Stomach (tissue), 9 donors: Measurements from ENCODE around the gene BTNL9. TPM values are rescaled to one million over a fixed set of nuclear protein-coding genes. Genes with fewer than 3 reads are reported as not detected.

Source experiments
- DNase-seq, 2 donors: peaks; one replicate each; pipeline versions ENCODE4 v3.0.0 to v3.0.0-alpha.2; 2013 to 2019
- H3K27ac ChIP-seq, 5 donors: fragments of 200-600 bp in 4 of 5; sonication (generic) in 4 of 5; one replicate each; pipeline ENCODE4 v1.5.1; 2013 to 2019; ENCODE audit warnings: mild to moderate bottlenecking in 1 of 5, moderate library complexity in 1 of 5
- H3K27me3 ChIP-seq, 3 donors: fragments of 200-600 bp; sonication (generic); one replicate each; pipeline ENCODE4 v1.5.1; 2017 to 2019; ENCODE audit warnings: mixed run types in 1 of 3
- H3K36me3 ChIP-seq, 4 donors: fragments of 200-600 bp; sonication (generic); 1 replicate in 3 of 4; 2 replicates in 1 of 4; pipeline ENCODE4 v1.5.1; 2016 to 2019
- H3K4me1 ChIP-seq, 4 donors: fragments of 200-600 bp; sonication (generic); one replicate each; pipeline ENCODE4 v1.5.1; 2016 to 2019
- H3K4me3 ChIP-seq, 4 donors: fragments of 200-600 bp; sonication (generic) in 3 of 4; one replicate each; pipeline ENCODE4 v1.5.1; 2016 to 2019; ENCODE audit warnings: mild to moderate bottlenecking in 1 of 4
- H3K9me3 ChIP-seq, 4 donors: fragments of 200-600 bp; sonication (generic); one replicate each; pipeline ENCODE4 v1.5.1; 2016 to 2019
- EP300 ChIP-seq: sonication (generic); formaldehyde crosslinking; IDR thresholded peaks from one replicate; pipeline ENCODE4 v1.6.1; 2017; ENCODE audit warnings: antibody characterized with exemption
- POLR2A ChIP-seq, 4 donors: fragments of 450-650 bp; IDR thresholded peaks; one replicate each; pipeline ENCODE4 v1.6.1; 2016; ENCODE audit warnings: antibody characterized with exemption in 4 of 4, control low read depth in 2 of 4, mild to moderate bottlenecking in 1 of 4, moderate library complexity in 1 of 4
- POLR2AphosphoS5 ChIP-seq, 3 donors: sonication (generic); formaldehyde crosslinking; IDR thresholded peaks; one replicate each; pipeline ENCODE4 v1.6.1; 2016; ENCODE audit warnings: antibody characterized with exemption in 3 of 3
- WGBS, 5 donors: extraction: QIAGEN DNeasy Blood & Tissue Kit in 3 of 5; methylation state at CpG; one replicate each; pipeline versions ENCODE4 v1.1.5 to v1.1.7; 2013 to 2018; 5-methylcytosine and 5-hydroxymethylcytosine counted together
- intact Hi-C: fragments of 100-400 bp; cut with DNase I; formaldehyde crosslinking; loops from one replicate; pipeline ENCODE4 v1.15.1; 2023; ENCODE audit warnings: low total_unique reads
- polyA plus RNA-seq, 3 donors: library from polyadenylated mRNA; stranded (reverse); fragments of 200-250 nt; gene quantifications; one replicate each; pipeline ENCODE4 v1.2.3, GENCODE V29; 2013
- small RNA-seq, 4 donors: library from RNA; depleted of rRNA; stranded (forward); fragments of <200 nt; gene quantifications; one replicate each; pipeline ENCODE3, GENCODE V24; 2016
- total RNA-seq, 5 donors: library from RNA; depleted of rRNA; stranded (reverse); fragments of >200 nt; gene quantifications; one replicate each; pipeline versions ENCODE4 v1.1.0 to v1.2.3, GENCODE V29; 2014 to 2016
- TF ChIP-seq, protein P1 (sequence below), 7 experiments: fragments of 450-650 bp in 4 of 7; fragments of 200-600 bp in 3 of 7; sonication (generic) in 3 of 7; IDR thresholded peaks; one replicate each; pipeline ENCODE4 v1.5.1; 2016 to 2019; ENCODE audit warnings: antibody characterized with exemption in 7 of 7, control low read depth in 2 of 7, mild to moderate bottlenecking in 1 of 7
- donor health status: healthy with polysubstance abuse.
- donor health status: Bipolar disorder and iron deficiency.
- donor health status: healthy.

Gene BTNL9
- total and polyA plus RNA-seq, 8 donors = 3.5 to 108 (median 10.7) TPM

DNA sequence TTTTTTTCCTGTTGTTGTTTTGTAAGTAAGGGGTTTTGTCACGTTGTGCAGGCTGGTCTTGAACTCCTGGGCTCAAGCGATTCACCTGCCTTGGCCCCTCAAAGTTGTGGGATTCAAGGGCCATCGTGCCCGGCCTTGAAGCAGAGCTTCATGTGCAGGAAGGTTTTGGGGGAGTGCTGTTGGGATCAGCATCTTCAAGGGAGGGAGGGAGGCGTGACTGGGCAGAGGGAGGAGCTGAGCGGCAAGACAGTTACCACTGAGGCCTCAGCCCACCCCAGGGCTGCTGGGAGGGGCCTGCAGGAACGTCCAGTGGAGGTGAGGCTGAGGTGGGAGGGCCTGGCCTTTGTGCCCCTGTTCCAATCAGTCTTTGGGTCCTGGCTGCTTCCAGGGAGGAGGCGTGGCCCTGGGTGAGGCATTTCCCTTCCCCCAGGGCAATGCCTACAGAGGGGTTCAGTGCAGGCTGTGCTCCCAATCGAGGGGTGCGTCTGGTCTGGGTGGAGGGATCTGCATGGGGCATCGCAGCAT, 69.5 kb downstream of the BTNL9 start:
- Histone ChIP-seq H3K4me1 (peaks cover 0 to under 1% (median 0%) of the 10 kb centered on the region in 4 donors), H3K36me3 (no peaks in the 10 kb centered on the region), H3K27me3 (peaks cover 15 to 99% (median 58%) of the 10 kb centered on the region in 3 donors), H3K27ac (no peak overlapping the region), H3K4me3 (no peak overlapping the region), H3K9me3 (peaks cover 0 to 21% (median 12%) of the 10 kb centered on the region in 4 donors)
- TF ChIP-seq, protein P1, sequence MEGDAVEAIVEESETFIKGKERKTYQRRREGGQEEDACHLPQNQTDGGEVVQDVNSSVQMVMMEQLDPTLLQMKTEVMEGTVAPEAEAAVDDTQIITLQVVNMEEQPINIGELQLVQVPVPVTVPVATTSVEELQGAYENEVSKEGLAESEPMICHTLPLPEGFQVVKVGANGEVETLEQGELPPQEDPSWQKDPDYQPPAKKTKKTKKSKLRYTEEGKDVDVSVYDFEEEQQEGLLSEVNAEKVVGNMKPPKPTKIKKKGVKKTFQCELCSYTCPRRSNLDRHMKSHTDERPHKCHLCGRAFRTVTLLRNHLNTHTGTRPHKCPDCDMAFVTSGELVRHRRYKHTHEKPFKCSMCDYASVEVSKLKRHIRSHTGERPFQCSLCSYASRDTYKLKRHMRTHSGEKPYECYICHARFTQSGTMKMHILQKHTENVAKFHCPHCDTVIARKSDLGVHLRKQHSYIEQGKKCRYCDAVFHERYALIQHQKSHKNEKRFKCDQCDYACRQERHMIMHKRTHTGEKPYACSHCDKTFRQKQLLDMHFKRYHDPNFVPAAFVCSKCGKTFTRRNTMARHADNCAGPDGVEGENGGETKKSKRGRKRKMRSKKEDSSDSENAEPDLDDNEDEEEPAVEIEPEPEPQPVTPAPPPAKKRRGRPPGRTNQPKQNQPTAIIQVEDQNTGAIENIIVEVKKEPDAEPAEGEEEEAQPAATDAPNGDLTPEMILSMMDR (IDR thresholded peaks at IDR 0.05) = no peak
- TF ChIP-seq POLR2A (IDR thresholded peaks at IDR 0.05) = no peak
- TF ChIP-seq EP300 = no peak
- TF ChIP-seq POLR2AphosphoS5 (IDR thresholded peaks at IDR 0.05) = no peak
- intact Hi-C loops = no loop called here
- WGBS, 5 donors = 45 to 52% (median 50%) methylated on average over 10 to 11 of the region's 11 CpGs
- no peak for DNase-seq

DNA sequence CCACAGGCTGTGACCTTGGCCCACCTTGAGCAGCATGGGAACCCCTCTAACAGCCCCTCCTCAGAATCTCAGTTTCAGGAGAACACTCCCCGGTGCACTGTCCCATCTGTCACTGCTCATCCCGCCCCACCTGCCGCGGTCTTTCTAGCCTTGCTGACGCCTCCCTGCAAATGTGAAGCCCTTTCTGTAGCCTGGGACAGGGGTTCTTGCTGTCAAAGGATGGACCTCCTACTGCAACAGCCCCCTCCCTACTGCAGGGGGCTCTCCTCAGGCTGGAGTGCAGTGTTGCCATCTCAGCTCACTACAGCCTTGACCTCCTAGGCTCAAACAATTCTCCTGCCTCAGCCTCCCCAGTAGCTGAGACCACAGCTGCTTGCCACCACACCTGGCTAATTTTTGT, 70.9 kb downstream of the BTNL9 start:
- Histone ChIP-seq H3K36me3 (no peaks in the 10 kb centered on the region), H3K4me3 (no peak overlapping the region), H3K27me3 (peaks cover 22 to 99% (median 65%) of the 10 kb centered on the region in 3 donors), H3K4me1 (peaks cover 0 to 8% (median 0%) of the 10 kb centered on the region in 4 donors), H3K9me3 (peaks cover 0 to 29% (median 16%) of the 10 kb centered on the region in 4 donors), H3K27ac (no peak overlapping the region)
- no peak for DNase-seq
- 77 to 90% (median 80%) methylated on average over 4 to 5 of the region's 5 CpGs for WGBS, 5 donors
- TF ChIP-seq POLR2A (IDR thresholded peaks at IDR 0.05) = no peak
- TF ChIP-seq, protein P1 (IDR thresholded peaks at IDR 0.05) = no peak
- TF ChIP-seq POLR2AphosphoS5 (IDR thresholded peaks at IDR 0.05) = no peak
- TF ChIP-seq EP300 = no peak
- intact Hi-C loops = no loop called here

Small RNA genes within 50 kb of the gene (small RNA-seq; reads per million reads assigned to genes)
- gene MIR8089 = 0 reads per million in 4 donors
- gene RNU6-1036P = 0 reads per million in 4 donors

Other genes starting within 250 kb of the BTNL9 start
- gene MGAT1, start 237.5 kb upstream of the BTNL9 start, total RNA-seq = 100 to 1,000 TPM in 3 of 5 donors, 10 to 100 TPM in 2; 57.2 to 656 (median 148) TPM
- 10 to 100 TPM; 52.8 to 63.3 (median 57.9) TPM for gene MGAT1, start 237.5 kb upstream of the BTNL9 start, polyA plus RNA-seq
- gene ZFP62, start 179.0 kb upstream of the BTNL9 start, total RNA-seq = 10 to 100 TPM in 4 of 5 donors, 1 to 10 TPM in 1; 8.2 to 46.9 (median 16.5) TPM
- 10 to 100 TPM in 2 of 3 donors, 1 to 10 TPM in 1; 7.8 to 20.5 (median 13.3) TPM for gene ZFP62, start 179.0 kb upstream of the BTNL9 start, polyA plus RNA-seq
- gene BTNL8, start 141.1 kb upstream of the BTNL9 start, total RNA-seq = 10 to 100 TPM in 2 of 5 donors, 1 to 10 TPM in 3; 2.2 to 22.0 (median 7.0) TPM
- gene BTNL8, start 141.1 kb upstream of the BTNL9 start, polyA plus RNA-seq = 1 to 10 TPM in 1 of 3 donors, under 1 TPM in 2; 0.76 to 1.3 (median 0.80) TPM
- gene BTNL3, start 51.4 kb upstream of the BTNL9 start, total RNA-seq = 10 to 100 TPM in 1 of 5 donors, 1 to 10 TPM in 1, under 1 TPM in 1, not detected in 2; 0.58 to 10.5 (median 2.2) TPM
- gene BTNL3, start 51.4 kb upstream of the BTNL9 start, polyA plus RNA-seq = under 1 TPM; 0.31 to 0.61 (median 0.33) TPM
- not detected for gene OR2V1, start 90.9 kb downstream of the BTNL9 start, total RNA-seq
- not detected for gene OR2V1, start 90.9 kb downstream of the BTNL9 start, polyA plus RNA-seq
- not detected for gene OR2V2, start 107.3 kb downstream of the BTNL9 start, total RNA-seq
- not detected for gene OR2V2, start 107.3 kb downstream of the BTNL9 start, polyA plus RNA-seq
- gene TRIM7, start 164.9 kb downstream of the BTNL9 start, total RNA-seq = 1 to 10 TPM in 3 of 5 donors, under 1 TPM in 1, not detected in 1; 0.45 to 7.5 (median 3.4) TPM
- gene TRIM7, start 164.9 kb downstream of the BTNL9 start, polyA plus RNA-seq = 10 to 100 TPM in 1 of 3 donors, 1 to 10 TPM in 1, under 1 TPM in 1; 0.93 to 20.4 (median 3.4) TPM
- 10 to 100 TPM in 4 of 5 donors, 1 to 10 TPM in 1; 2.3 to 70.4 (median 10.3) TPM for gene TRIM41, start 183.0 kb downstream of the BTNL9 start, total RNA-seq
- 10 to 100 TPM; 13.8 to 26.1 (median 18.2) TPM for gene TRIM41, start 183.0 kb downstream of the BTNL9 start, polyA plus RNA-seq
- 1,000 to 10,000 TPM in 3 of 5 donors, 100 to 1,000 TPM in 2; 814 to 2,131 (median 1,334) TPM for gene RACK1, start 203.6 kb downstream of the BTNL9 start, total RNA-seq
- 1,000 to 10,000 TPM; 2,190 to 3,034 (median 2,228) TPM for gene RACK1, start 203.6 kb downstream of the BTNL9 start, polyA plus RNA-seq
- 10 to 100 TPM; 11.9 to 29.9 (median 14.3) TPM for gene TRIM52, start 220.9 kb downstream of the BTNL9 start, total RNA-seq
- gene TRIM52, start 220.9 kb downstream of the BTNL9 start, polyA plus RNA-seq = 1 to 10 TPM; 3.8 to 8.1 (median 3.9) TPM